HPDE6-E6E7 (cell line): Measurements from ENCODE around the gene ZNF135.
A peak's percentile ranks its signal among the peaks of the same experiment; 100 is the strongest.

Experiments
- DNase-seq: peaks from one replicate; pipeline ENCODE4 v3.0.0; 2011; ENCODE audit warnings: missing footprints; ENCODE audit errors: extremely low spot score

The ZNF135 gene

DNA sequence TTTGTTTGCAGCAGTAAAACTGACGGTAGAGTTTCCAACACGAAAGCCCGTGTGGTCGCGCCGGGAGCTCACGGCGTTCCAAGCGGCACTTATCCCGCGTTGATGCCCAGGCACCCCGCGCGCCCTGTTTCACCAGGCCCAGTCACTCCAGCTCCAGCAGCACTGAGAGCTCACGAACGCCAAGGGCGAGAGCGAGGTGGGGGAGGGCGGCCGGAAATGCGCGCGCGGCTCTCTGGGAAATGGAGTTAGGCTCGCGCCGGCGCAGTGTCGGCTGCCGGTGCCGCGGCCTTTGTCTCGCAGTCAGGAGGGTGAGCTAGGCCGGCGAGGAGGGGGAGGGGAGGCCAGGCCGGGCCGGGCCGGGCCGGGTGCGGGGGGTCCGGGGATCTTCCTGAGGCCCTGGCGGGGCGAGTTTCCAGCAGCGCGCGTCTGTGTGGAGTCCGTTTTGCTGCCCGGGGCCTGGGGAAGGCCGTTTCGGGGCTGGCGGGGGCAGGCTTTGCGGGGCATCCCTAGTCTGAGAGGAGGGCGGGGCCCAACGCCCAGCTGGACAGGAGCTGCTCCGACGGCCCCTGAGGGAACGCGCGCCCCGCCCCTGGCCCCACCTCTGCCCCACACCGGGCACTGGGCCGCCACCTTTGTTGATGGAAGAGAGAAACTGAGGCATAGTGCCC is at the start of gene ZNF135:
Gene ZNF135 (plus strand): TSS at position 280 of the 668 bp plus-strand sequence. CDS start 721 bp downstream, outside the sequence.
- peak; percentile 72 for DNase-seq

DNA sequence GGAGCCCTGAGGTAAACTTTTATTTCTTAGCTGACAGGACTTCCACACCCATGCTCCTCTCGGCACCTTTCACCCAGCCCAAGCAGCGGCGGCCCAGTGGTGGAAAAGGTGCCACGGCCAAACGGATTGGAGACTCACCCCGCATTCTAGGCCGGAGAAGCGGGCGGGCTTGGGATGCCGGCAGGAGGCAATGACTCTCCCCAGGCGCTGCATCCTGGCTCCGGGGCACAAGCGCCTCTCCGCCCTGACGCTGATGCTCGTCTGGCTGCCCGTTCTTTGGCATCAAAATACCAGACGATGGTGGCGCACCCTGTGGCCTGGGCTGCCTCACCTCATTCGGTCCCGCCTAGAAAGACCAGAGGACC is 49.8 kb upstream of the ZNF135 start:
- no peak for DNase-seq

DNA sequence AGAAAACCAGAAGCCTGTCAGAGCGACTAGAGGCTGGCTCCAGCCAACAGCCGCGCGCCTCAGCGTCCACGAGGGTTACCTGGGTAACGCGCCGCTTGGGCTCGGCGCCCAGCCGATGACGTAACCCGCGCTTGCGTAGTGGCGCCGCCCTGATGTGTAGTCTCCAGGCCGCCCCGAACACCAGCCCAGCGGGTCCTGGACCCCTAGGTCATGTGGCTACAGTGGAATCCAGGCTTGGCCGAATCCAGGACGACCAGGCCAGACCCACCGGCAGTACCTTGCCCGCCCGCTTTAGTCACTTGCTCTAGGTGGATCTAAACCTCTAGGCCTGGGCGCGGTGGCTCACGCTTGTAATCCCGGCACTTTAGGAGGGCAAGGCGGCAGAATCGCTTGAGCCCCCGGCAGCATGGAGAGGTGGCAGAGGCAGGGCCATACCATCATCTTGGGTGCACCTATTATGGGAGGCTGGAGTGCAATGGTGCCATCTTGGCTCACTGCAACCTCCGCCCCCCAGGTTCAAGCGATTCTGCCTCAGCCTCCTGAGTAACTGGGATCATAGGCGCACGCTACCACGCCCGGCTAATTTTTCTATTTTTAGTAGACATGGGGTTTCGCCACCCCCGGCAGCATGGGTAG is 49.3 kb upstream of the ZNF135 start:
- DNase-seq, result peak; percentile 80

DNA sequence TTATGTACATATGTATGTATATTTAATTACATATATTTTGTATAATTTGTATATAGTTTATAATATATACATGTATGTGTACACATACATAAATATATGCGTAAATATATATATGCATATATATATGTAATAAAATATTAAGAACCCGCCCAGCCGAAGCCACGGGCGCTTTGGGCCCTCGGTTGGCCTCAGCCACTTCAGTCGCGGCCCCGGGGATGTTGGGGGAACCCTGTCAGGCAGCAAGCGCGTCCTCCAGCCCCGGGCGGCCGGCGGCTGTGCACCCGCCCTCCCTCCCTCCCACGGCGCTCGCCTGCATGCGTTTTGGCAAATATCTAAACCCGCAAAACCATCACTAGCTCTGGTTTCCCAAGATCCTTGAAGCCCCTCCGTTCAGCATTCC is 48.6 kb upstream of the ZNF135 start:
- DNase-seq, result no peak

DNA sequence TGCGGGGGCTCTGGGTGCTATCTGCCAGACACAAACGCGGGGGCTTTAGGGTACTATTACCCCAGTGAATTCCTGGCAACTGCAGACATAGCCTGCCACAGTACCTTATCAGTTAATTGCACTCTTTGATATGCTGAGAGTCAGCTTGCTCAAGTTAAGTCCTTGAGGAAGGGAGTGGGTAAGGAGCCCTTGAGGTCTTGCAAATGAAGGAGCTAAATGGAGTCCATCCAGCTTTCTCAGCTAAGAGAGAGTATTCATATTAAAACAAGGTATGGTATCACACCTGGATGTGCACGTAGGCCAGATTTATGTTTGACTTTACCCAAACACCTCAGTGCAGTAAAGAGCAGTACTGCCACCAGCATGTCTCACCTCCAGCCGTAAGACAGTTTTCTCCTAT is 44.9 kb upstream of the ZNF135 start:
- no peak for DNase-seq

DNA sequence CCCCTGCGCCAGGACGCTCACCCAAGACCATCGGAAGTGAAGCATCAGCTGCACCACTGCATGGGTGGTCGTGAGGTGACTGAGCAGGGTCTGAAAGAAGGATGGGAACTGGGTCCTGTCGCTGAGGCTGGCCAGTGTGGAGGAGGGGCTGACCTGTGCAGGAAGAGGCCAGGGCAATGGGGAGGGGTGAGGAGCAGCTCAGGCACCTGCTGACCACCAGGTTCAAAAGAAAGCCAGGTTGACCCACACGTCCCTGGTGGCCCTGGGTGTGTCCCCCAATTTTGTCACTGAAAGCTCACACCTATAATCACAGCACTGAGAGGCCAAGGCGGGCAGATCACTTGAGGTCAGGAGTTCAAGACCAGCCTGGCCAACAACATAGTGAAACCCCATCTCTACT is 39.0 kb upstream of the ZNF135 start:
- no peak for DNase-seq

DNA sequence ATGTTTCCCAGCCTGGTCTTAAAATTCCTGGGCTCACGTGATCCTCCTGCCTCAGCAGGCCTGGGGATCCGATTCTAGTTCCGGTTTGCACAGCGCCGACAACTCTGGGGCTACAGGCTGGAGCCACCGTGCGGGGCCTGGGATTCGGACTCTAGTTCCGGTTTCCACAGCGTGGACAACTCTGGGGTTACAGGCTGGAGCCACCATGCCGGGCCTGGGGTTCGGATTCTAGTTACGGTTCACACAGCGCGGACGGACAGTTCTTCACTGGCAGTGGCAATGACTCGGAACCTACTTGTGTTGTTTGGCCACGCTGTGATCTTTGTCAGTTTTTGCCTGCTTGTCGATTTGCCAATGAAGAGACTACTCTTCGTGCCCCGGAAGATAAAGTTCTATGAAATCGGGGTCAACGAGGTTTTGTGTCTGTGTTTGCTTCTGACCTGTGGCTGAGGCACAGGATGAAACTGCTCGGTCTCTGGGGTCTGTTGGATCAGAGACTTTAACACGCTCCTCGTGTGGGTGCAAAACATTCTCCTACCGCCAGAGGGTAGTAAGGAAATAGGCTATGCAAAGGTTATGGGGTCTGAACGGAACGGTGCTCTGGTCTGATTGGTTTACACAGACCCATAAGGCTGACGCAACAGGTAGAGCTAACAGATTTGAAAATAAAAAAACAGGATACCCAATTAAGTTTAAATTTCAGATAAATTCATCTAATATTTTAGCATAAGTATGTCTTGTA is 37.4 kb upstream of the ZNF135 start:
- no peak for DNase-seq

DNA sequence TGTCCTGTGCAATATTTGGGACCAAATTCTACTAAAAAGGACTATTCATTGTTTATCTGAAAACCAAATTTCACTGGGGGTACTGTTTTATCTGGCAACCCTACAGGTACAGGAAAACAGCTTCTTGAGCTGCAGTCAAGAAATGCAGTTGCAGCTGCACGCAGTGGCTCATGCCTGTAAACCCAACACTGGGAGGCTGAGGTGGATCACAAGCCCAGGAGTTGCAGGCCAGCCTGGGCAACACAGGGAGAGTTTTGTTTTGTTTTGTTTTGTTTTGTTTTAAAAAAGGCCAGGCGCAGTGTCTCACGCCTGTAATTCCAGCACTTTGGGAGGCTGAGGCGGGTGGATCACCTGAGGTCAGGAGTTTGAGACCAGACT is 36.8 kb upstream of the ZNF135 start:
- no peak for DNase-seq

DNA sequence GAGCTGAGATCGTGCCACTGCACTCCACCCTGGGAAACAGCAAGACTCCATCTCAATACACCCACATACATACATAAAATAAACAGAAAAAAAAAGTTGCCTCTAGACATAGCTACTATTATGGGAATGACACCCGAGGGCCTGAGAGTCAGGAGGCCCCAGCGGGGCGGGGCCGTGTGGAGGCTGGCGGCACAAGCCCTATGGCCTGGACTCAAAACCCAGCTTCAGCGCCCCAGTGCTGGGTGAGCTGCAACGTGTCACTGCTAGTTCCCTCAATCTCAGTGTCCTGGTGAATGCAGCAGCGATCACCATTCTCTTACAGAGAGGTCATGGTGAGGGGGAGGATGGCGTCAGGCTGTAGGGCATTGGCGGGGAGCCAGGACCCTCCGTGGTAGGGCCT is 34.4 kb upstream of the ZNF135 start:
- DNase-seq, result no peak

DNA sequence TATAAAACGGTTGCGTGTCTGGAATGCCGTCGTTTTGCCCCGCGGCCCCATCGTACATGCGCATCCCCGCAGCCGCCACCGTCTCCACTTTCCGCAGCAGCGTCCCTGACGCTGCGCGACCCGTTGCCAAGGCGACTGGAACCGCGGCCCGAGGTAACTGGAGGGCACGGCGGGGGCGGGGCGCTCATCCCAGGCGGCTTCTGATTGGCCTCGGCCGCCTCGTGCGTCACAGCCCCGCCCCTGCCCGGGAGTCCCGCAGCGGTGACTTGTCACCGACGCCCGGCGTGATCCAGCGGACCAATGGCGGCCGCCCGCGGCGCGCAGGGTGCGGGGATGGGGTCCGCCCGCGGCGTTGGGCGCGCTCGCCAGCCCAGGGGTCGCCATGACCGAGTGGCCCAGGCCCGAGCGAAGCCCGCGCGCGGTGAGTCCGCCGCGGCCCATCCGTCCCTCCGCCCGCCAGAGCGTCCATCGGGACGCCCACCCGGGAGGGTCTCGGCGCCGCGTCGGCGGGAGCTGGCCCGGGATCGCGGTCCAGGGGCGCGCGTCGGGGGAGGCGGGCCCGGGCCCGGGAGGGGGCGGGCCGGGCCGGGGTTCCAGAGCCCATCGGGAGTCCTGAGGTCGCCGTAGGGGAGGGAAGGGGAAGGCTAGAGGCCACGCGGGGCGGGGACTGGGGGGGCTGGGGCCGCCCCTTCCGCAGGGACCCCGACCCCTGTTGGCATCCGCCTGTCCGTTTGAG is 25.2 kb upstream of the ZNF135 start, which contains the start of gene ZSCAN1:
Gene ZSCAN1 (plus strand): TSS at position 285 of the 736 bp plus-strand sequence. CDS start 3,812 bp downstream, outside the sequence.
- DNase-seq, result no peak

DNA sequence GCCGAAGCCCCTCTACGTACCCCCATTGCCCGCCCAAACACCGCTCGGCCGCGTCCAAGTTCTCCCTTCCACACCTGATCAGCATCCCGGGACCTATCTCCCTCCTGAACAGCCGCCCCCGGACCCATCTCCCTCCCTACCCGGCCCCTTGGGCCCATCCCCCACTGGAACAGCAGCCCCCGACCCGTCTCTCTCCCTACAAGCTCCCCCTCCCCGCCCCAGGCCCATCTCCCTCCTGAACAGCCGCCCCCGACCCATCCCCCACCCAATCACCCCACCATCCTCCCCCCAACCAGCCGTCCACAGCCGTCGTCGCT is 24.6 kb upstream of the ZNF135 start:
- no peak for DNase-seq

DNA sequence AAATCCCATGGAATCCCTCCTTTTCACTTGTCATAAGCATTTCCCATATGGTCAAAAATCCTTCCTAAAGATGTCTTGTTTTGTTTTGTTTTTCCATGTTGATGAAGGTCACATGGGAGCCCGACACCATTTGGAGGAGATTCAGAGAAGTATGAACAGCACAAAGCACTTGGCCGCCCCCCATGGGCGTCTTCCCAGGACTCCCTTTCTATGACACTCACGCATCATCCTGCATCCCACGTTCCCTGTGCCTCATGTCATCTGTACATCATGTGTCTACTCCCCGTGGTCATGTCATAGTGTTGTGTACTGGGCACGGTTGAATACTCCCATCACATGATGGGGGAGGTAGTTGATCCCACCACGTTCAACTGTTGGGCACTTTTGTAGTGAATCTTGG is 23.2 kb upstream of the ZNF135 start:
- no peak for DNase-seq

DNA sequence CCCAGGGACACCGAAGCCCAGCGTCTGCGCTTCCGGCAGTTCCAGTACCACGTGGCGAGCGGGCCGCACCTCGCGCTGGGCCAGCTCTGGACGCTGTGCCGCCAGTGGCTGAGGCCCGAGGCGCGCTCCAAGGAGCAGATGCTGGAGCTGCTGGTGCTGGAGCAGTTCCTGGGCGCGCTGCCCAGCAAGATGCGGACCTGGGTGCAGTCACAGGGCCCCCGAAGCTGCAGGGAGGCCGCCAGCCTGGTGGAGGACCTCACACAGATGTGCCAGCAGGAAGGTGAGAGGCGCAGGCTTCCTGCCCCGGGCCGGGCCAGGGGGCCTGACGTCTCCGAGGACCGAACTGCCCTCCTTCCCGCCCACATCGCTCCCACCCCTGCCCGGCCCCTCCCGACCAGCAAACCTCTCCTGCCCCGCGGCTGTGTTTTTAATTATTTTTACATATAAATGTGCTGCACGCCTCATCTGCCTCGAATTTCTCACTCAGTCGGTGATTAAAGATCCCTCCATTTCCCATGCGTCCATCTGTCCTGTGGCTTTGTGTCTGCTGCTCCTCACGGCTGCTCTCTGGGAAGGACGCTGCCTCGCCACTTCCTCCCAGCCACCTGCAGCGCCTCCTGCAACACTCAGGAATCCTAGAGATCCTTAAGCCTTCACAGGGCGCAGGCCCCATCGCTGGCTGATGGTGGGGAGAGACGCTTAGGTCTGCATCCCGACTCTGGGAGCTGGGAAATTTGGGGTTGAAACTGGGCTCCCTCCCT is 21.0 kb upstream of the ZNF135 start:
- no peak for DNase-seq

DNA sequence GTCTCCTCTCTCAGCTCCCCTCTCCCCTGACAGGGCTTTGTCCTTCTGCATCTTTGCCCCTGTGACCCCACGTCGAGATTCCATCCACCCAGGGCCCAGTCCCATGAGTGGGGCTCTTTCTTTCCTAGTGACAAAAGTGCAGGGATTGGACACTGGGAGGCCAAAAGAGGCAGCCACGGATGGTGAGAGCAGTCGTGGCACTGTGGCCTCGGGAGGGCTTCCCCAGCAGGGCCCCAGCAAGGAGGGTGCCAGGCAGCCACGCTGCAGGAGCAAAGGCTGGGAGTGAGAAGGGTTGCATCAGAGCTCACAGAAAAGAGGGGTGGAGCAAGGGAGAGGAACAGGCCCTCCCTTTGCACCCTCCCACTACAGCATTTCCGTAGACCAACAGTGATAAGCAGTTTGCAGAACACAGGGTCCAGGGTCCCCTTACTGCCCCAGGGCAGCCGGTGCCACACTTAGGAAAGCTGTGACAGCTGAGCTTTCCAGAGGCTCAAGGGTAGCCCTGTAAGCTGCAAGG is 20.3 kb upstream of the ZNF135 start:
- no peak for DNase-seq

DNA sequence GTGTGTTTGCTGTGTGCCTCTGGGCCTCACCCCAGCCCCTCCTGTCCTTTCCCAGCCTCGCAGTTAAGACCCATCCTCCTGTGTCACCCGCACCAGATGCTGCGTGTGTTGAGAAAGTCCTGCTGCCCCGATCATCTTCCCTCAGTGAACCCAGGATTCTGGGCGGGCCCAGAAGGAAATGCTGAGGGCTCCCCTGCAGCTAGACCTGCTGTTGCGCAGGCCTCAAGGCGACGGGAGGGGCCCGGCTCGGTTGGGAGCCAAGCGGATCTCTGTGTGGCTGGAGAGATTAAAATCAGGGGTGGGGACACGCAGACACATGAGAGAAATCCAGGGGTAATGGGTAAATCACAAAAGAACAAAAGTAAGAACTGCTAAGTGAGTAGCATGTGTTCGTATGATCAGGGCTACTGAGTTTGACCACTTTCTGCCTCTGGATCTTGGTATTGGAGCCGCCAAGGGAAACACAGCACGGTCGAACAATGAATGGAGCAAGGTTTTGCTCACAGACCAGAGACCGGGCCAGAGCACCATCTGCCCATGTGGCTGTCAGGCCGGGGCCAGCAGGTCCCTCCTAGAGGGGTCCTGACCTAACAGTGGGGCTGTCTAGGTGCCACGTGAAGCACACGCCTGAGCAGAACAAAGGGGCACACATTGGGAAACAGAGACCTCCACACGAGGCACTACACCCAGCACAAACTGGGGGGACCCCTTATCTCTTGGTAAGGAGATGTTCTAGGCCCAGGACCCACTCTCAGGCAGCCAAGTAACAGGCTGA is 18.1 kb upstream of the ZNF135 start:
- DNase-seq, result no peak

DNA sequence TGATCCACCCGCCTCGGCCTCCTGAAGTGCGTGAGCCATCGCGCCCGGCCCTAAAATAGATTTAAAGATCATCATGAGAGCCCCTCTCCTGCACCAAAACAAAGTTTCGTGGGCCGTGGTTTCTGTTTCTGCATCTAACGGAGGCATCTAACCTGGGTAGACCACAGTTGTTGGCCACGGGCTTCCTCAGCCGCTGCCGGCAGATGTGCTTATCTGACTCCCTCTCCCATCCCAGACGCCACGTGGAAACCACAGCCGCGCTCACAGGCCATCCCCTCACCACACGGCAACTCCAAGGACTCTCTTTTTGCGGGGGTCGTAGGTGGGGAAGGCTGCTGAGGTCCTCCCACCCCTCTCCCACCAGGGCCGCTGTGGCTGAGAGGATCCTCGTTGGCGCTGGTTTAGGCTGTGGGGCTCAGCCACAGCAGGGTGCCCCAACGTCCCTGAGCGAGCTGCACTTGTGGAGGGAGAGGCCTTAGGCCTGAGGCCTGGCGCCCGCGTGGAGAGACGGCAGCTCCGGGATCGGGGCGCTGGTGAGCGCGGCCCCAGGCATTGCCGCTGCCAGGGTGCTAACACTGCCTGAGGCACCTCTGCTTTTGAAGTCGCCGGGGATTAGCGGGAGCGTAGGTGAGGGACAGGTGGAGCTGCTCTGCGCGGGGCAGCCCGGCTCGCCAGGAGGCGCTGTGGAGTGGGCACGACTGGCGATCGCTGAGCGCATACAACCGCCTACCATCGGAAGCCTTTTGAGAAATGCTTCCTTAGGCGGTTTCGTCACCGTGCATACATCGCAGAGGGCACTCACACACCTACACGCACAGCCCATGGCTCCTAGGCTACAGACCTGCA is 16.4 kb upstream of the ZNF135 start:
- DNase-seq, result no peak

DNA sequence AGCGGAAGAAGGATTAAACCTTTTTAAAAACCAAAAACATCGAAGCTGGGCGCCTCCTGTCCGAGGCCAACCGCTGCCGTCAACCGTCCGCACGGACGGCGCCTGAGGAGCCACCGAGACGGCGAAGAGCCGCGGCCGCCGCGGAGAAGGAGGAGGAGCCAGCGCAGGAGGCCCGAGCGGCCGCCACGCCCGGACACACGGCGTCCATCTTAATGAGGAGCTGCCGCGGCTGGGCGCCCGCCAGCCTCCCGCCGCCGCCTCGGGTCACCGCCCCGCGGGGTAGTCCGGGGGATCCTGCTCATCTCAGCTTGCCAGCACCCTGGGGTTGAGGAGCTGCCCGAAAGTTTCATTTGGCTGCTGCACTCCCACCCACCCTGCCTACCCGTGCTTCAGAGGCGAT is 14.7 kb upstream of the ZNF135 start:
- no peak for DNase-seq

DNA sequence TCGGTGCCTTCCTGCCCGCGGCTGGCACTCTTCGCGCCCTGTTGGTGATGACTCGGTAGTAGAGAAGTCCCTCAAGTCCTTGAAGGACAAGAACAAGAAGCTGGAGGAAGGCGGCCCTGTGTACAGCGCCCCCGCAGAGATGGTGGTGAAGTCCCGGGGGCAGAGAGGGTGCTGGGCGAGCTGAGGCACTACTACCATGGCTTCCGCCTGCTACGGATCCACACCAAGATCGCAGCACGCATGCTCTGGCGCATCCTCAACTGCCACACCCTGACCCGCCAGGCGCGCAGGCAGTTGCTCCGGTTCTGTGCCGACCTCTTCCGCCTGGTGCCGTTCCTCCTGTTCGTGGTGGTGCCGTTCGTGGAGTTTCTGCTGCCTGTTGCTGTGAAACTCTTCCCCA is 14.2 kb upstream of the ZNF135 start:
- DNase-seq, result no peak

DNA sequence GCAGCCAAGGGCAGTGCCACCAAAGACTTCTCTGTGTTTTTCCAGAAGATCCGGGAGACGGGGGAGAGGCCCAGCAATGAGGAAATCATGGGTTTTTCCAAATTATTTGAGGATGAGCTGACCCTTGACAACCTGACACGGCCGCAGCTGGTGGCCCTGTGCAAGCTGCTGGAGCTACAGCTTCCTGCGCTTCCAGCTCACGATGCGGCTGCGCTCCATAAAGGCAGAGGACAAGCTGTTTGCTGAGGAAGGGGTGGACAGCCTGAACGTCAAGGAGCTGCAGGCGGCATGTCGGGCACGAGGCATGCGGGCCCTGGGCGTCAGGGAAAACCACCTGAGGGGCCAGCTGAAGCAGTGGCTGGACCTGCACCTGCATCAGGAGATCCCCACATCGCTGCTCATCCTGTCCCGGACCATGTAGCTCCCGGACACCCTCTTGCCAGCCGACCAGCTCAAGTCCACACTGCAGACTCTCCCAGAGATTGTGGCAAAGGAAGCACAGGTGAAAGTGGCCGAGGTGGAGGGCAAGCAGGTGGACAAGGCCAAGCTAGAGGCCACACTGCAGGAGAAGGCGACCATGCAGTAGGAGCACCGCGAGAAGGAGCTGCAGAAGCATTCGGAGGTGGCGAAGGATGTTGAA is 13.6 kb upstream of the ZNF135 start:
- DNase-seq, result no peak
